ENCODE measurements around the gene SRSF11. TPM values are rescaled to one million over a fixed set of nuclear protein-coding genes. Genes with fewer than 3 reads are reported as not detected.
A peak's percentile ranks its signal among the peaks of the same experiment; 100 is the strongest.
"Not testable (repeated sequence)": the region's sequence is repeated elsewhere in the genome, so short reads cannot be mapped to it uniquely, and the experiment has no call there.

The SRSF11 gene
- total RNA-seq, 1 donor from 2014 or later = 185 TPM

DNA sequence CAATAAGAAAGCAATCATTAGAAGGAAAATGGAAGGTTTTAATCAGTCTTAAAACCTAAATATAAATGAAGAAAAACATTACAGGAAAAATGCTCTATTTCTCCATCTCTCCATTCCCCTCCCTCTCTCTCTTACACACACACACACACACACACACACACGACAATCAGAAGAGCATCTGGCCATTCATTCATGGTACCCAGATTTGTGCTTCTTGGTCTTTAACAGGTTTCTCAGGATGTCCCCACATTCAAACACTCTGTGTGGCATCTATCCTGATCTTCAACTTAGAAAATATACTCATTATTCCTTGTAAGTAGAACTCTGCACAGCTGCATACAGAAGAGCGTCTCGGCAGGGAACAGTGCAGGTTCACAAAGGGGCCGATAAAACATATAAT lies 16.6 kb upstream of the SRSF11 start:
- peak overlapping the region; percentile 98 for H3K4me3 ChIP-seq (ENCODE audit: insufficient read depth, low read depth, low read length)
- peaks cover 99% of the 10 kb centered on the region for H3K79me2 ChIP-seq (ENCODE audit: insufficient read depth, low read length)
- peak overlapping the region; percentile 98 for H3K4me2 ChIP-seq (ENCODE audit: low read length)
- H3K27ac ChIP-seq (ENCODE audit: low read depth, low read length) = peak overlapping the region; percentile 98
- peak overlapping the region; percentile 98 for H3K9ac ChIP-seq (ENCODE audit: low read length)
- DNase-seq (ENCODE audit: low read depth) (peak; percentile 30), FAIRE-seq (no peak)
- peaks cover 8% of the 10 kb centered on the region for H4K20me1 ChIP-seq (ENCODE audit: insufficient read depth, low read length)
- no peaks in the 10 kb centered on the region for H3K9me3 ChIP-seq (ENCODE audit: insufficient read depth, low read depth, low read length)
- no peak for TF ChIP-seq EZH2 (IDR thresholded peaks at IDR 0.05; ENCODE audit: insufficient read depth, low read length)
- TF ChIP-seq, protein P1, sequence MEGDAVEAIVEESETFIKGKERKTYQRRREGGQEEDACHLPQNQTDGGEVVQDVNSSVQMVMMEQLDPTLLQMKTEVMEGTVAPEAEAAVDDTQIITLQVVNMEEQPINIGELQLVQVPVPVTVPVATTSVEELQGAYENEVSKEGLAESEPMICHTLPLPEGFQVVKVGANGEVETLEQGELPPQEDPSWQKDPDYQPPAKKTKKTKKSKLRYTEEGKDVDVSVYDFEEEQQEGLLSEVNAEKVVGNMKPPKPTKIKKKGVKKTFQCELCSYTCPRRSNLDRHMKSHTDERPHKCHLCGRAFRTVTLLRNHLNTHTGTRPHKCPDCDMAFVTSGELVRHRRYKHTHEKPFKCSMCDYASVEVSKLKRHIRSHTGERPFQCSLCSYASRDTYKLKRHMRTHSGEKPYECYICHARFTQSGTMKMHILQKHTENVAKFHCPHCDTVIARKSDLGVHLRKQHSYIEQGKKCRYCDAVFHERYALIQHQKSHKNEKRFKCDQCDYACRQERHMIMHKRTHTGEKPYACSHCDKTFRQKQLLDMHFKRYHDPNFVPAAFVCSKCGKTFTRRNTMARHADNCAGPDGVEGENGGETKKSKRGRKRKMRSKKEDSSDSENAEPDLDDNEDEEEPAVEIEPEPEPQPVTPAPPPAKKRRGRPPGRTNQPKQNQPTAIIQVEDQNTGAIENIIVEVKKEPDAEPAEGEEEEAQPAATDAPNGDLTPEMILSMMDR (IDR thresholded peaks at IDR 0.05; ENCODE audit: insufficient read depth, low read depth, low read length) = no peak
- peak overlapping the region; percentile 100 for H3K4me3 Mint-ChIP-seq (ENCODE audit: unreplicated experiment)
- peaks cover 11% of the 10 kb centered on the region for H3K4me1 Mint-ChIP-seq (ENCODE audit: low read depth, unreplicated experiment)
- peak overlapping the region; percentile 100 for H3K27ac Mint-ChIP-seq (ENCODE audit: unreplicated experiment)
- H3K27me3 Mint-ChIP-seq (ENCODE audit: low read depth, unreplicated experiment) = no peaks in the 10 kb centered on the region
- H3K36me3 ChIP-seq (ENCODE audit: insufficient read depth, low read length) = peaks cover 12% of the 10 kb centered on the region
- H3K36me3 Mint-ChIP-seq (ENCODE audit: low read depth, unreplicated experiment) = peaks cover 3% of the 10 kb centered on the region
- no peaks in the 10 kb centered on the region for H3K9me3 Mint-ChIP-seq (ENCODE audit: unreplicated experiment)
- peaks cover 5% of the 10 kb centered on the region for H3K4me1 ChIP-seq (ENCODE audit: insufficient read depth, low read length)
- no peaks in the 10 kb centered on the region for H3K27me3 ChIP-seq (ENCODE audit: insufficient read depth, low read length)
- peak overlapping the region; percentile 96 for H2AFZ ChIP-seq (ENCODE audit: low read depth, low read length)

DNA sequence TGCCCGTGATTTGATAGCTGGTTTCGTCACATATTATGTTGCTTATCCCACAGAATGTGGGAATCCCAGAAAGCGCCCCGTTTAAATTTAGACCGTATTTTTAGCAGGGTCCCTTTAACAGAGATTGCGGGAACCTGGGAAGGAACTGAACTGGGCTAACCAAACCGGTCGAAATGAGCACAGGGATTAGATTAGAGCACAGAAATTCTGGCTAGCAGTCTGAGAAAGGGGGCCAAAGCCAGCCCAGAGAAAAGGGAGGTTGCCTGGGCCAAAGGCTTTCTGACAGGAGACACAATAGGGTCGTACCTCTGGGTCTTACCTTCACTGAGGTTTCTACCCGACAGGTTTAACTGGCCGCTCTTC lies 16.1 kb upstream of the SRSF11 start:
- H2AFZ ChIP-seq (ENCODE audit: low read depth, low read length) = peak overlapping the region; percentile 96
- peak overlapping the region; percentile 98 for H3K9ac ChIP-seq (ENCODE audit: low read length)
- no peaks in the 10 kb centered on the region for H3K27me3 ChIP-seq (ENCODE audit: insufficient read depth, low read length)
- H3K4me2 ChIP-seq (ENCODE audit: low read length) = peak overlapping the region; percentile 98
- H3K79me2 ChIP-seq (ENCODE audit: insufficient read depth, low read length) = peaks cover 99% of the 10 kb centered on the region
- H3K36me3 ChIP-seq (ENCODE audit: insufficient read depth, low read length) = peaks cover 11% of the 10 kb centered on the region
- H3K27me3 Mint-ChIP-seq (ENCODE audit: low read depth, unreplicated experiment) = no peaks in the 10 kb centered on the region
- TF ChIP-seq, protein P1 (IDR thresholded peaks at IDR 0.05; ENCODE audit: insufficient read depth, low read depth, low read length) = no peak
- TF ChIP-seq EZH2 (IDR thresholded peaks at IDR 0.05; ENCODE audit: insufficient read depth, low read length) = no peak
- H3K9me3 Mint-ChIP-seq (ENCODE audit: unreplicated experiment) = no peaks in the 10 kb centered on the region
- H3K4me3 Mint-ChIP-seq (ENCODE audit: unreplicated experiment) = peak overlapping the region; percentile 100
- H3K27ac Mint-ChIP-seq (ENCODE audit: unreplicated experiment) = peak overlapping the region; percentile 100
- H3K4me1 Mint-ChIP-seq (ENCODE audit: low read depth, unreplicated experiment) = peaks cover 15% of the 10 kb centered on the region
- H3K36me3 Mint-ChIP-seq (ENCODE audit: low read depth, unreplicated experiment) = peaks cover 3% of the 10 kb centered on the region
- DNase-seq (ENCODE audit: low read depth) = no peak
- H4K20me1 ChIP-seq (ENCODE audit: insufficient read depth, low read length) = peaks cover 13% of the 10 kb centered on the region
- H3K4me1 ChIP-seq (ENCODE audit: insufficient read depth, low read length) = peaks cover 5% of the 10 kb centered on the region
- H3K9me3 ChIP-seq (ENCODE audit: insufficient read depth, low read depth, low read length) = no peaks in the 10 kb centered on the region
- peak overlapping the region; percentile 98 for H3K4me3 ChIP-seq (ENCODE audit: insufficient read depth, low read depth, low read length)
- peak overlapping the region; percentile 98 for H3K27ac ChIP-seq (ENCODE audit: low read depth, low read length)
- FAIRE-seq = no peak

DNA sequence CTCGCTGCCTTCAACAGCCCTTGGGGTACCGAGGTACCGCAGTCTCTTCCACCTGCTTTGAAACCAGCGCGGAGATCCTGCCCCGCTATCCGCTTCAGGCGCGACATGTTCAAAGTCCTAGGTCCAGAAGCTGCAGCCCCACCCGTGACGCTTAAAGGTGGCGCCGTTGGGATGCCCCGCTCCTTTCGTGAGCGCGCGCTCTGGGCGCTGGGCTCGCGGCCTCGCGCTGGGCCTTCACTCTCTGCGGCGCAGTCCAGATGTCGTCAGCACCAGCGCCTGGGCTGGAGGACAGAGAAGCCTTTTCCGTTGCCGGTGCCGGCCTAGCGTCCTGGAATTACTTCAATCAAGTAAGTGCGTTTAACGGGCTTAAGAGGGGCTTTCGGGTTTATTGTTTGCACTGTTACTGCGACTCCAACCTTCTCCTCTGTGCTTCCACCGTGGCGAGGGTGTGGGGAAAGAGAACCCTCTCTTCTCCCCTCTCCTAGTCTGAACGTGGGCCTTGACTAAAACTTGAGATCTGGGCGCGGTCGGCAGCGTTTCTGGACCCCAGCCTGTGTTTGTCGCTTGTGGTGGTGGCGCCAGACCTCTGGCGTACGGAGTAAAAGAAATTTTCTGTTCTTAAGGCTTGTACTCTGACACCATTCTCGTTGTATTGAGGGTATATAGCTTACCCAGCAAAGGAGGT lies 15.6 kb upstream of the SRSF11 start, which contains the start of gene LRRC40:
Gene LRRC40 (minus strand): TSS at position 146 of the 685 bp plus-strand sequence. CDS start 39 bp downstream, at position 107.
- peak within 1 kb of the TSS; percentile 98 for H3K4me3 ChIP-seq (ENCODE audit: insufficient read depth, low read depth, low read length)
- peaks cover 5% of the 10 kb centered on the region for H3K4me1 ChIP-seq (ENCODE audit: insufficient read depth, low read length)
- peak within 1 kb of the TSS; percentile 98 for H3K9ac ChIP-seq (ENCODE audit: low read length)
- no peaks in the 10 kb centered on the region for H3K27me3 ChIP-seq (ENCODE audit: insufficient read depth, low read length)
- H3K27ac Mint-ChIP-seq (ENCODE audit: unreplicated experiment) = peak within 1 kb of the TSS; percentile 100
- H3K36me3 ChIP-seq (ENCODE audit: insufficient read depth, low read length) = peaks cover 10% of the 10 kb centered on the region
- no peaks in the 10 kb centered on the region for H3K9me3 Mint-ChIP-seq (ENCODE audit: unreplicated experiment)
- peak within 1 kb of the TSS; percentile 98 for H3K27ac ChIP-seq (ENCODE audit: low read depth, low read length)
- FAIRE-seq (no peak), DNase-seq (ENCODE audit: low read depth) (peak; percentile 91)
- TF ChIP-seq, protein P1 (IDR thresholded peaks at IDR 0.05; ENCODE audit: insufficient read depth, low read depth, low read length) = no peak
- no peak for TF ChIP-seq EZH2 (IDR thresholded peaks at IDR 0.05; ENCODE audit: insufficient read depth, low read length)
- peak within 1 kb of the TSS; percentile 98 for H3K4me2 ChIP-seq (ENCODE audit: low read length)
- peaks cover 3% of the 10 kb centered on the region for H3K36me3 Mint-ChIP-seq (ENCODE audit: low read depth, unreplicated experiment)
- H3K9me3 ChIP-seq (ENCODE audit: insufficient read depth, low read depth, low read length) = no peaks in the 10 kb centered on the region
- peaks cover 16% of the 10 kb centered on the region for H3K4me1 Mint-ChIP-seq (ENCODE audit: low read depth, unreplicated experiment)
- H3K27me3 Mint-ChIP-seq (ENCODE audit: low read depth, unreplicated experiment) = no peaks in the 10 kb centered on the region
- H3K4me3 Mint-ChIP-seq (ENCODE audit: unreplicated experiment) = peak within 1 kb of the TSS; percentile 100
- H3K79me2 ChIP-seq (ENCODE audit: insufficient read depth, low read length) = peaks cover 99% of the 10 kb centered on the region
- H4K20me1 ChIP-seq (ENCODE audit: insufficient read depth, low read length) = peaks cover 18% of the 10 kb centered on the region
- H2AFZ ChIP-seq (ENCODE audit: low read depth, low read length) = peak within 1 kb of the TSS; percentile 96

DNA sequence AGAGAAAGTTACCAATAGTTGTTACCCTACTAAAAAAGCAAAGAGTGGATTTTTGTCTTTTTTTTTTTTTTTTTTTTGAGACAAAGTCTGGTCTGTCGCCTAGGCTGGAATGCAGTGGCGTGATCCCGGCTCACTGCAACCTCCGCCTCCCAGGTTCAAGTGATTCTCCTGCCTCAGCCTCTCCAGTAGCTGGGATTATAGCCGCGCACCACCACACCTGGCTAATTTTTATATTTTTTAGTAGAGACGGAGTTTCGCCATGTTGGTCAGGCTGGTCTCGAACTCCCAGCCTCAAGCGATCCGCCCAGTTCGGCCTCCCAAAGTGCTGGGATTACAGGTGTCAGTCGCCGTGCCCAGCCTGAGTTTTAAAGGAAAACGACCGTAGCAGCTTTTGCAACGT lies 14.3 kb upstream of the SRSF11 start:
- not testable (repeated sequence) for FAIRE-seq; H3K27me3 Mint-ChIP-seq (ENCODE audit: low read depth, unreplicated experiment); H2AFZ ChIP-seq (ENCODE audit: low read depth, low read length); H3K9me3 ChIP-seq (ENCODE audit: insufficient read depth, low read depth, low read length); H3K36me3 Mint-ChIP-seq (ENCODE audit: low read depth, unreplicated experiment); H3K27me3 ChIP-seq (ENCODE audit: insufficient read depth, low read length); H3K36me3 ChIP-seq (ENCODE audit: insufficient read depth, low read length); H3K4me1 ChIP-seq (ENCODE audit: insufficient read depth, low read length); H3K9me3 Mint-ChIP-seq (ENCODE audit: unreplicated experiment); DNase-seq (ENCODE audit: low read depth); H3K27ac ChIP-seq (ENCODE audit: low read depth, low read length)
- peak overlapping the region; percentile 98 for H3K4me2 ChIP-seq (ENCODE audit: low read length)
- H3K9ac ChIP-seq (ENCODE audit: low read length) = peak overlapping the region; percentile 98
- H3K4me3 ChIP-seq (ENCODE audit: insufficient read depth, low read depth, low read length) = peak overlapping the region; percentile 98
- H3K79me2 ChIP-seq (ENCODE audit: insufficient read depth, low read length) = peaks cover 100% of the 10 kb centered on the region
- H3K4me3 Mint-ChIP-seq (ENCODE audit: unreplicated experiment) = peak overlapping the region; percentile 100
- peak overlapping the region; percentile 100 for H3K27ac Mint-ChIP-seq (ENCODE audit: unreplicated experiment)
- H3K4me1 Mint-ChIP-seq (ENCODE audit: low read depth, unreplicated experiment) = peaks cover 21% of the 10 kb centered on the region
- H4K20me1 ChIP-seq (ENCODE audit: insufficient read depth, low read length) = peaks cover 23% of the 10 kb centered on the region
